GM21786 (cell line): ENCODE data around the gene ZNF787.
A peak's percentile ranks its signal among the peaks of the same experiment; 100 is the strongest.

Source experiments
- ATAC-seq: cut with Tn5 transposase; IDR thresholded peaks from one replicate; pipeline ENCODE4 v1.9.1; 2021; ENCODE audit not compliant: unreplicated experiment

The ZNF787 gene

DNA sequence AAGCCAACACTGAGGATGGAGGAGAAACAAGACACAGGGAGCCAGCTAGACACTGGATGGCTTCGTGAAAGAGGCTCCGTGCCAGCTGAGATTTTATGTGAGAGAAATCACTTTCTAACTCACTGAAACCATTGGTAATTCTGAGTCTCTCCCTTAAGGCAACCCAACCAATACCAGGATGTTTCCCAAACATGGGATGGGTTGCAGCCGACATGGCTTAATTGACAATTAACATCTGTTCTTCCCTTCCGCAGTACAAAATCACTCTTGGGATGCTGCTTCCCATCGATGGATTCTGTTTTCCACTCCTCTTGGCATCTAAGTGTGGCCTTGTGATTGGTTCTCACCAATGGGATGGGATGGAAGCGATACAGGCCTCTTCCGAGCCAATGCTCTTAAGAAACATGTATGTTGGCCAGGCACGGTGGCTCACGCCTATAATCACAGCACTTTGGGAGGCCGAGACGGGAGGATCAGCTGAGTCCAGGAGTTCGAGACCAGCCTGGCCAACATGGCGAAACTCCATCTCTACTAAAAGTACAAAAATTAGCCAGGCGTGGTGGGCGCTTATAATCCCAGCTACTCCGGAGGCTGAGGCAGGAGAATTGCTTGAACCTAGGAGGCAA lies 2.3 kb upstream of the ZNF787 start:
- no peak for ATAC-seq

- ATAC-seq: peak; percentile 30
Measured at GRCh38 chr19:56120371-56121179, 520 bp downstream of the ZNF787 start.

- no peak for ATAC-seq
Measured at GRCh38 chr19:56120002-56120370, 1.1 kb downstream of the ZNF787 start.

GRCh38 chr19:56119582-56119978 lies 1.5 kb downstream of the ZNF787 start:
- no peak for ATAC-seq

- ATAC-seq: no peak
Measured at GRCh38 chr19:56118666-56119581, 2.2 kb downstream of the ZNF787 start.

DNA sequence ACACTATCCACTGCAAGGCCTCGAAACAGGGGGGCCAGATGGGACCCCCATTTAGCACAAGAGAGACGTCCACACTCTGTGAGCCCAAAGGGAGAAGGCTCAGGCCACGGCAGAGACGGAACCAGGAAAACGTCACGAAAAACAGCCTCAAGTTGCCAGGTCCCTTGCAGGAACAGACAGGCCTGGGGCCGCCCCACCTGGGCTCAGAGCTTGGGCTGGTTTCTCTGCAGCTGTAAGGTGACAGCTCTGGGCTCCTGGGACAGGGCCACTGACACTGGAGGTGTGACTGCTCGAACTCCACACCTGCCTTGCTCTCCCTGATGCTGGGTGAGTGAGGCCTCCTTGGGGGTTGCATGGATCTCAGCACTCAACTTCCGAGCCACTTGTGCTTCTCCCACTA lies 3.2 kb downstream of the ZNF787 start:
- ATAC-seq: no peak

DNA sequence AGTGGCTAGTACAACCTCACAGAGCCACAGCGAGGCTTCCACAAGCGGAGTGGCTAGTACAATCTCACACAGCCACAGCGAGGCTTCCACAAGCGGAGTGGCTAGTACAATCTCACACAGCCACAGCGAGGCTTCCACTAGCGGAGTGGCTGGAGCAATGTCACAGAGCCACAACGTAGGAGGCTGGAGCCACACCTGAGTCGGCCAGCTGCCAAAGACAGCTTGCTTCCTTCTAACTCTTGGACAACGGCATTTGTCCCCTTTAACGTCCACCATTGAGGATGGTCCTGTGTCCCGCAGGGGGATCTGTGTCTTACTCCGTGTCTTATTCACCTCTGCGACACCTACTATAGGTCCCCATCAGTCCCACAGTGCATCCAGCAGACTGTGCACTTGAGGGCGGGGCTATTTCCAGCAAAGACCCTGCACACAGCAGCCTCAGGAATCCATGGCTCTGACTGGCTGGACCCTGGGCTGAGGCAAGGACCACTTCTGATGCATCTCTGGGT lies 3.7 kb downstream of the ZNF787 start:
- no peak for ATAC-seq

GRCh38 chr19:56116606-56117005 lies 4.5 kb downstream of the ZNF787 start:
- ATAC-seq: no peak

DNA sequence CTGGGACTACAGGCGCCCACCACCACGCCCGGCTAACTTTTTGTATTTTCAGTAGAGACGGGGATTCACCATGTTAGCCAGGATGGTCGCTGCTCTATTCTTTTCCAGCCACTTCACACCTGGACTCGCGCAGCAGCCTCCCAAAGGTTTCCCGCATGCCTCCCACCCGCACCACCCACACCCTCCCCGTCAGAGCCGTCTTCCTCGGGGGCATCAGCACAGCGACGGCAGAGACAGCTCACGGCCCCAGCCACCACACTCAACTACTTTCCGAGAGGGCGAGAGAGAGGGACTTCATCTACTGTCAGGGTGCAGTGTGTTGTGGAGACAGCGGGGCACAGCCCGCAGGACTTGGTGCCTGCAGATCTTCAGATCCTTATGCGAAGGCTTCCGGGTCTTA lies 5.6 kb downstream of the ZNF787 start:
- ATAC-seq: no peak

GRCh38 chr19:56114778-56115110 lies 6.4 kb downstream of the ZNF787 start:
- no peak for ATAC-seq

DNA sequence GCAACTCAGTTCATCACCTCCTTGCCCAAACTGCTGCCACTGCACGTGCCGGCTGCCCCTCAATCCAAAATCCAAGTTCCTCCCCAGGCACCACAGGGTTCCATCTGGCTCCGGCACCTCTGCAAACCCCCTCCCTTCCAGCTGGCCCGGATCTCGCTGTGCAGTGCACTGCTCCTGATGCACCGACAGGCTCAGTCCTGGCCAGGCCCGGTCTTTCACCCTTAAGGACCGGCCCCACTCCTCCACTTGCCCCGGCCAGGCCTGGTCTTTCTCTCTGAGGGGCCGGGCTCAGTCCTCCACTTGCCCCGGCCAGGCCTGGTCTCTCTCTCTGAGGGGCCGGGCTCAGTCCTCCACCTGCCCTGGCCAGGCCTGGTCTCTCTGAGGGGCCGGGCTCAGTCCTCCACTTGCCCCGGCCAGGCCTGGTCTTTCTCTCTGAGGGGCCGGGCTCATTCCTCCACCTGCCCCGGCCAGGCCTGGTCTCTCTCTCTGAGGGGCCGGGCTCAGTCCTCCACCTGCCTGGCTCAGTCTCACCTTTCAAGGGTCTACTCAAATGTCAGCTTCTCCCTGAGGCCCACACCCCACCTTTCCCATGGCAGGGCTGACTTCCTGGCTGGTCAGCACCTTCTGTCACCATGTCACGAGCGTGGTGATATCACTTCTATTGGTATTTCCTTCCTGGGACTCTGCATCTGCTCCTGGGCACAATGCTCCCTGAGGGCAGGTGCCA lies 6.9 kb downstream of the ZNF787 start:
- ATAC-seq: no peak

DNA sequence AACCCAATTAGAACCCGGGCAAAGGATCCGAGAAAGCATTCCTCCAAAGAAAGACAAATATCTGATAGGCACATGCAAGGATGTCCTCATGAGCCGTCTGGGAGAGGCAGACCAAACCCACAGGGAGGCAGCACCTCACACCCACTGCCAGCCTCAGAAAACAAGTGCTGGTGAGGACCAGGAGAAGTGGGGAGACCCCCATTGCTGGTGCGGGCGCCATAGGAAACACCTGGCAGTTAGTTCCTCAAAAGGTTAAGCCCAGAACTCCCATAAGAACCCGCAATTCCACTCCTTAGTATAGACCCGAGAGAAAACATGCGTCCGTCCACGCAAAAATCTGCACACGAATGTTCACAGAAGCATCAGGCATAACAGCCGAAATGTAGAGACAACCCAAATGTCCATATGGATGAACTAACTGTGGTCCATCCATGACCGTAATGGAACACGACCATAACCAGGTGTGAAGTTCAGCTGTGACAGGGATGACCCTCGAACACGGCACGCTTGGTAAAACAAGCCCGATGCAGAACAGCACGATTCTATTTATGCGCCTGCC lies 7.9 kb downstream of the ZNF787 start:
- ATAC-seq: no peak

DNA sequence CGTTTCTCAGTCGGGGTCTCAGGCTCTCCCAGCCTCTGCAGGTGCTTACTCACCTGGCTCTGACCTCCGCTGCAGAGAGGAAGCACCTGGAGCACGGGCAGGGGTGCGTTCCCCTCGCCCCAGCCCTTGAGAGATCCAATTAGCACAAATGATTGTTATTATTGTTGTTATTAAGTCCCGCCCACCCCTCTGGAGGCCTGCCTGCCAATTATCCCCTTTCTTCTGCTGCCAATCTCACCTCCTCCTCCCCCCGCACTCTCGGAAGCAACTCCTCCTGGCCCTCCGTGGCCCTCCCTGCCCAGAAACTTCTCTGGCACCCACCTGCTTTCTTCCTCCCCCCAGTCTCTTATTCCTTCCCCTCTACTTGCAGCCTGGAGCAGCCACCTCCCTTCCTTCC lies 8.8 kb downstream of the ZNF787 start:
- no peak for ATAC-seq

DNA sequence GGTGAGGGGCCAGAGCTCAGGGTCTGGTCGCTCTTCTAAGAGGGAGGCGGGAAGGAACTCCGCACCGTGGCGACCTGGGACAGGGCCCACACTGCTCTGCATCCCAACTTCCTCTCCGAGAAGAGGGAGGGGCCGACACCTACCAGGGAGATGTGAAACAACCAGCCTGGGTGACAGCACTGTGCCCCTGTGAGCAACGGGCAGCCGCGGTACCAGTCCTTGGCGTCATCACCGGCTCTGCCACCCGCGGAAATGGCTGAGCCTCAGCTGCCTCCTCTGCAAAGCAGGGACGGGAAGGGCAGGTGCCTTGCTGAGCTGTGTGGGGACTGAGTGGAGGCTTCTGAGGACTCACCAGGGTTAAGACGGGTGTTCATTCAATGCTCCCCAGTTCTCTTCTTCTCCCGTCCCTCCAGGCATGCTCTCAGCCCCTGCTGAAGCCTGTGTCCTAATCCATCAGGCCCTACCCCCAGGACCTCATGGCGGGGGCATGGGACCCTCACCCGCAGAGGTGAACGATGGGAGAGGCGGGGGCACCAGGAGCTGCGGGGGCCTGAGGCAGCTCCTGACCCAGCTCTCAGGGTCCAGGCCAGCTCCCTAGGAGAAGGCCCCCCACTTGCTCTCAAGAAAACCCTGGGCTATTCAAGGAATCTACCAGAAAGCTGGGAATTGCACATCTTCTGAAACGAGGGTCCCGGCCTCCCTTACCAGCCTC lies 9.3 kb downstream of the ZNF787 start:
- ATAC-seq: peak; percentile 91

DNA sequence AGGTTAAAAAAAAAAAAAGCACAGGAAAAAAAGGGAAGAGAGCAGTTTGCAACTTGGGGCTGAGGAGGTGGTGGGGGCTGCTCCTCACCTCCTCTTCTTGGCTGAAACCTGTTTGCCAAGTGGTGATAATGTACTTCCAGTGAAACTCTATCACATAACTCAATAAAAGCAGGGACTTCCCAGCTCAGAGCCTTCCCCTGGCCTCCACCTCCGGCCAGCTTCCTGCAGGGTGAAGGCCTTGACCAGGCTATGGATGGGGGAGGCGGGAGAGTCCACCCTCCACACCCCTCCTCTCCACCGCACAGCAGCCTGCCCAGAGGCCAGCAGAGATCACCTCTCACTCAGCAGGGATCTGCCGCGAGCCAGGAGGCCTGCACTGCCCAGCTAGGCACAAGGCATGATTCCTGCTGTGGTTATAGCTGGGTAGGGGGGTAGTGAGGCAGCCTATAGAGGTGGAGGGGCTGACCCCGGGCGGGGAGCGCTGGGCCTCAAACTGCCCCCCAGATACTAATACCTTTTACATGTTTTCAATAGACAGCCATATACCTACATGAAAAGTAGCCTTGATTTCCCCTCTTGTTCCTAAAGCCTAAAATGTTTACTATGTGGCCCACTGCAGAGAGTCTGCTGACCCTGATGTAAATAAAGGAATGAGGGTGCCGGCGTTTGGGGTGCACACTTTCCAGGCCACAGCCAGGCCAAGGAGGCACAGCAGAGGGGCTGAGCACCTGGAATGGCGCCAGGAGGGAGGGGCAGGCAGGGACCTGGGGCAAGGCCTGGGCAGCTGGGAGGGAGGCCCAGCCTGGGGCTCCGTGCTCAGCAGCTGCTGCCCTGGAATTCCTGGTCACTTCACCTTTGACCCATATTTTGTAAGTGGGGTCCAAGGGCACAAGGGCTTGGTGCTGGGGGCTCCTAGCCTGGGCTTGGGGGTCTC lies 10.3 kb downstream of the ZNF787 start:
- no peak for ATAC-seq

GRCh38 chr19:56109226-56109625 lies 11.9 kb downstream of the ZNF787 start:
- ATAC-seq: no peak

DNA sequence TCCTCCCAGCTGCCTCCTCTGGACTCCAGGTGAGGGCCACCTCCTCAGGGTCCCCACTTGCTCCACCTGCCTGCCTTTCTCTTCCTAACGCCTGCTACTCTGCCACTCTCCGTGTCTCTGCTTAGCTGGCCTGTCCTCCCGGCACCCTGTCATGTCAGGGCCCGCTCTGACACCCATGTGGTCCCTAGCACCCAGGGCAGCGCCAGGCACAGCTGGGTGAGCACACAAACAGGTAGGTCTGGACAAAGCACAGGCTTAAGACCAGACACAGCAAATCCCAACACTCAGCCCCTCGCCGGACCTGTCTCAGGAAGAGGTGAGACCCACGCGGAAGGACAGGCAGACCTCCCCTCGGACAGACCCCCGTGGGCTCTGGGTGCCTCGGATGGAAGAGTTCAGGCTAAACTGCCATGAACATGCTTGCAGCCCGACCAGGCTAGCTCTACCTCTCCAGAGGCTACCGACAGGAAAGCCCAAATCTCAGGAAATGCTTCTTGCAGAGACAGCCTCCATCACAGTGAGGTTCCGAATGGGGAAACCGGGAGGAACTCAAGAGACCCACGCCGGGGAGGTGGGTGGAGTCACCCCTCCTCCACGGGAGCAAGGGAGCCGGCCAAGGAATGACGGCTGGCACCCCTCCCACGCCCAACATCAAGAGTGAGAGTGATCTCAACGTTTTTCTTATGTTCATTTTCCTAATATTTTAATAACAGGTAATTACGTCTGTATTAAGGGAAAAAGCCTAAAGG lies 12.5 kb downstream of the ZNF787 start:
- no peak for ATAC-seq

GRCh38 chr19:56107626-56108351 lies 13.3 kb downstream of the ZNF787 start:
- no peak for ATAC-seq
